A673 (cell line): Measurements from ENCODE around the gene EMC7. TPM values are rescaled to one million over a fixed set of nuclear protein-coding genes. Genes with fewer than 3 reads are reported as not detected.

ENCODE experiments used
- BruUV-seq: library from RNA; stranded (reverse); fragments of 400-500 nt; replicated peaks from 2 replicates; lab custom pipeline; 2021; lab: Mats Ljungman, UMichigan
- CTCF ChIA-PET: fragments of 300-600 bp; sonication (Branson Sonifier 250); formaldehyde crosslinking; loops from one replicate; lab custom pipeline; 2022; ENCODE audit warnings: antibody characterized with exemption; lab: Charles Lee
- POLR2A ChIA-PET: fragments of 300-600 bp; sonication (Branson Sonifier 250); formaldehyde crosslinking; loops from one replicate; lab custom pipeline; 2022; ENCODE audit warnings: antibody characterized with exemption; ENCODE audit not compliant: low non-redundant PET; lab: Charles Lee
- DNase-seq: peaks from one replicate; pipeline ENCODE4 v3.0.0-alpha.2; 2015; ENCODE audit warnings: low spot score
- H3K27ac ChIP-seq: fragments of 200-600 bp; sonication (generic); 2 replicates; pipeline ENCODE4 v1.5.1; 2016; ENCODE audit warnings: mixed run types, low read depth, mild to moderate bottlenecking, mixed read lengths, antibody characterized with exemption, low read length; ENCODE audit not compliant: poor library complexity, severe bottlenecking
- H3K27me3 ChIP-seq: fragments of 200-600 bp; sonication (generic); replicated peaks from 2 replicates; pipeline ENCODE4 v1.6.1; 2017; ENCODE audit warnings: mixed run types, low read depth, mild to moderate bottlenecking, mixed read lengths, antibody characterized with exemption, low read length; ENCODE audit not compliant: insufficient read depth, poor library complexity
- H3K36me3 ChIP-seq: fragments of 200-600 bp; sonication (generic); 2 replicates; pipeline ENCODE4 v1.6.1; 2016; ENCODE audit warnings: mixed run types, mild to moderate bottlenecking, mixed read lengths, antibody characterized with exemption, low read length; ENCODE audit not compliant: insufficient read depth, poor library complexity, severe bottlenecking
- H3K4me1 ChIP-seq: fragments of 200-600 bp; sonication (generic); 2 replicates; pipeline ENCODE4 v1.6.1; 2017; ENCODE audit warnings: mixed run types, mild to moderate bottlenecking, mixed read lengths, antibody characterized with exemption, low read length; ENCODE audit not compliant: insufficient read depth, poor library complexity, severe bottlenecking
- H3K4me3 ChIP-seq: fragments of 200-600 bp; sonication (generic); 2 replicates; pipeline ENCODE4 v1.5.1; 2016; ENCODE audit warnings: low read depth, mixed run types, mild to moderate bottlenecking, mixed read lengths, low read length; ENCODE audit not compliant: poor library complexity, severe bottlenecking
- H3K9me3 ChIP-seq: fragments of 200-600 bp; sonication (generic); 2 replicates; pipeline ENCODE4 v1.6.1; 2016; ENCODE audit warnings: mixed run types, low read depth, mild to moderate bottlenecking, mixed read lengths, antibody characterized with exemption, low read length; ENCODE audit not compliant: poor library complexity, severe bottlenecking
- EZH2 ChIP-seq: fragments of 200-600 bp; sonication (generic); IDR thresholded peaks from 2 replicates; pipeline ENCODE4 v1.6.1; 2017; ENCODE audit warnings: borderline replicate concordance, low read depth, mild to moderate bottlenecking, mixed read lengths, antibody characterized with exemption, low read length; ENCODE audit not compliant: poor library complexity, severe bottlenecking
- intact Hi-C: fragments of 100-400 bp; cut with micrococcal nuclease; formaldehyde crosslinking; loops from one replicate; pipeline ENCODE4 v1.10.0; 2022; ENCODE audit not compliant: unreplicated experiment
- total RNA-seq: library from RNA; stranded (reverse); gene quantifications from 2 replicates; pipeline ENCODE4 v1.2.3, GENCODE V29; 2021
- TF ChIP-seq, protein P1 (sequence below): fragments of 300-800, 200-600 bp; sonication (generic); conservative IDR thresholded peaks from 2 replicates; pipeline ENCODE4 v1.5.1; 2017; ENCODE audit warnings: low read depth, mild to moderate bottlenecking, antibody characterized with exemption, low read length, moderate library complexity, mixed read lengths

EMC7 gene
- total RNA-seq, 1 experiment from 2014 or later: 81.2 TPM

DNA sequence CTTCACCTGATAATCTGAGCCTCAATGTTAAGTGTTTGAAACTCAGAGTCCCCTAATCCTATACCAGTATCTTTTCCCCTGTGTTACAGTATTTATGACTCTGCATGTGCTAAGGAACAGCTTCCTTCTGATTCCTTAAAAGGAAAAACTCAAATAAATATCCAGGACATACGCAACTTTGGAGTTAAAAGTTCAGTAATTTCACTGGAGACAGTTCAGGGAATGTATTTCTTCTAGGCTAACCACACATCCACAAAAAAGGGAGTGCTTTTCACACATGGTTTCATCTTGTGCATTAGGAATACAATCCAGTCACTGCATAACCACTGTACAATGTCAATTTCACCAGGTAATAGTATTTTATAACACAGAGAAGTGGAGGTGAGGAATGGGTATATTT, 31.2 kb upstream of the EMC7 start:
- no peak overlapping the region for H3K4me3 ChIP-seq
- H3K4me1 ChIP-seq: no peaks in the 10 kb centered on the region
- TF ChIP-seq, protein P1, sequence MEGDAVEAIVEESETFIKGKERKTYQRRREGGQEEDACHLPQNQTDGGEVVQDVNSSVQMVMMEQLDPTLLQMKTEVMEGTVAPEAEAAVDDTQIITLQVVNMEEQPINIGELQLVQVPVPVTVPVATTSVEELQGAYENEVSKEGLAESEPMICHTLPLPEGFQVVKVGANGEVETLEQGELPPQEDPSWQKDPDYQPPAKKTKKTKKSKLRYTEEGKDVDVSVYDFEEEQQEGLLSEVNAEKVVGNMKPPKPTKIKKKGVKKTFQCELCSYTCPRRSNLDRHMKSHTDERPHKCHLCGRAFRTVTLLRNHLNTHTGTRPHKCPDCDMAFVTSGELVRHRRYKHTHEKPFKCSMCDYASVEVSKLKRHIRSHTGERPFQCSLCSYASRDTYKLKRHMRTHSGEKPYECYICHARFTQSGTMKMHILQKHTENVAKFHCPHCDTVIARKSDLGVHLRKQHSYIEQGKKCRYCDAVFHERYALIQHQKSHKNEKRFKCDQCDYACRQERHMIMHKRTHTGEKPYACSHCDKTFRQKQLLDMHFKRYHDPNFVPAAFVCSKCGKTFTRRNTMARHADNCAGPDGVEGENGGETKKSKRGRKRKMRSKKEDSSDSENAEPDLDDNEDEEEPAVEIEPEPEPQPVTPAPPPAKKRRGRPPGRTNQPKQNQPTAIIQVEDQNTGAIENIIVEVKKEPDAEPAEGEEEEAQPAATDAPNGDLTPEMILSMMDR: no peak
- no peak for TF ChIP-seq EZH2
- H3K27ac ChIP-seq: no peak overlapping the region
- POLR2A ChIA-PET: no interaction called here
- intact Hi-C loops: no loop called here
- H3K27me3 ChIP-seq: no peaks in the 10 kb centered on the region
- CTCF ChIA-PET: interaction anchor here (0.5 kb wide), 1 partner anchor 14 kb away, joined by 8 read pairs; no protein-coding TSS in a partner anchor
- no TSS peak for BruUV-seq
- H3K9me3 ChIP-seq: no peaks in the 10 kb centered on the region
- H3K36me3 ChIP-seq: no peaks in the 10 kb centered on the region
- DNase-seq: no peak

DNA sequence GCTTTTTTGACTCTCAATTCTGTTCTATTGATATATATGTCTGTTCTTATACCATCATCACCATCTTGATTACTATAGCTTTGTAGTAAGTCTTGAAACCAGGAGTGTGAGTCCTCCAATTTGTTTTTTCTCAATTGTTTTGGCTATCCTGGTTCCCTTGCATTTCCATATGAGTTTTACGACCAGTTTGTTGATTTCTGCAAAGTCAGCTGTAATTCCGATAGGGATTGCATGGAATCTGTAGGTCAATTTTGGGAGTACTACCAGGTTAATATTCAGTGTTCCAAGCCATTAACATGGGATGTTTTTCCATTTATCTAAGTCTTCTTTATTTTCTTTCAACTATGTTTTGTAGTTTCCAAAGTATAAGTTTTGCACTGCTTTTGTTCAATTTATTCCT, 27.2 kb upstream of the EMC7 start:
- H3K27me3 ChIP-seq: no peaks in the 10 kb centered on the region
- intact Hi-C loops: loop anchor here (5.0 kb wide), 1 partner anchor 68 kb away; no protein-coding TSS in a partner anchor
- TF ChIP-seq, protein P1: no peak
- no peak for TF ChIP-seq EZH2
- H3K4me1 ChIP-seq: no peaks in the 10 kb centered on the region
- no peak overlapping the region for H3K4me3 ChIP-seq
- H3K9me3 ChIP-seq: no peaks in the 10 kb centered on the region
- no peak overlapping the region for H3K27ac ChIP-seq
- DNase-seq: no peak
- no peaks in the 10 kb centered on the region for H3K36me3 ChIP-seq
- CTCF ChIA-PET: interaction anchor here (0.5 kb wide), 1 partner anchor 21 kb away, joined by 5 read pairs; no protein-coding TSS in a partner anchor
- no TSS peak for BruUV-seq
- POLR2A ChIA-PET: no interaction called here

DNA sequence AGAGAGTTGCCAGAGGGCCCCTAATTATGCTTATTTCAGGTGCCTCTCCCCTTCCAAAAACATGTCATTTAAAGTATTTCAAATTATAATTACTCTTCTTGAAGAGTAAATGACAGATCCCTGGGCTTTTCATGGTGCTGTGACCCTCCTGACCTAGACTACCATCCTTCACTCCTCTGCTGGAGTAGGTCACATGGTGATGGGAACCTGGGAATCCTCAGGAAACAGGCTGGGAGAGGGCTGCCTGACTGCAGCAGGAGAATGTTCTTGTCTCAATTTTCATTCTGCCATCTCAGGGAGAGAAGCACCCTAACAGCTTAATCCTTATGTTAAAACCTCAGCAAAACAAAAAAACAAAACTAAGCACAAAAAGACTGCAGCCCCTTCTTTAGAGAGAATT, 24.9 kb upstream of the EMC7 start:
- TF ChIP-seq, protein P1: no peak
- TF ChIP-seq EZH2: no peak
- Histone ChIP-seq H3K27ac (no peak overlapping the region), H3K9me3 (no peaks in the 10 kb centered on the region), H3K4me1 (peaks cover 5% of the 10 kb centered on the region), H3K4me3 (no peak overlapping the region), H3K27me3 (no peaks in the 10 kb centered on the region), H3K36me3 (no peaks in the 10 kb centered on the region)
- CTCF ChIA-PET: no interaction called here
- BruUV-seq: no TSS peak
- intact Hi-C loops: loop anchor here (5.0 kb wide), 1 partner anchor 71 kb away; no protein-coding TSS in a partner anchor
- POLR2A ChIA-PET: no interaction called here
- DNase-seq: no peak
